ENCODE measurements around the gene AGBL5. TPM values are rescaled to one million over a fixed set of nuclear protein-coding genes. Genes with fewer than 3 reads are reported as not detected.

The AGBL5 gene, protein sequence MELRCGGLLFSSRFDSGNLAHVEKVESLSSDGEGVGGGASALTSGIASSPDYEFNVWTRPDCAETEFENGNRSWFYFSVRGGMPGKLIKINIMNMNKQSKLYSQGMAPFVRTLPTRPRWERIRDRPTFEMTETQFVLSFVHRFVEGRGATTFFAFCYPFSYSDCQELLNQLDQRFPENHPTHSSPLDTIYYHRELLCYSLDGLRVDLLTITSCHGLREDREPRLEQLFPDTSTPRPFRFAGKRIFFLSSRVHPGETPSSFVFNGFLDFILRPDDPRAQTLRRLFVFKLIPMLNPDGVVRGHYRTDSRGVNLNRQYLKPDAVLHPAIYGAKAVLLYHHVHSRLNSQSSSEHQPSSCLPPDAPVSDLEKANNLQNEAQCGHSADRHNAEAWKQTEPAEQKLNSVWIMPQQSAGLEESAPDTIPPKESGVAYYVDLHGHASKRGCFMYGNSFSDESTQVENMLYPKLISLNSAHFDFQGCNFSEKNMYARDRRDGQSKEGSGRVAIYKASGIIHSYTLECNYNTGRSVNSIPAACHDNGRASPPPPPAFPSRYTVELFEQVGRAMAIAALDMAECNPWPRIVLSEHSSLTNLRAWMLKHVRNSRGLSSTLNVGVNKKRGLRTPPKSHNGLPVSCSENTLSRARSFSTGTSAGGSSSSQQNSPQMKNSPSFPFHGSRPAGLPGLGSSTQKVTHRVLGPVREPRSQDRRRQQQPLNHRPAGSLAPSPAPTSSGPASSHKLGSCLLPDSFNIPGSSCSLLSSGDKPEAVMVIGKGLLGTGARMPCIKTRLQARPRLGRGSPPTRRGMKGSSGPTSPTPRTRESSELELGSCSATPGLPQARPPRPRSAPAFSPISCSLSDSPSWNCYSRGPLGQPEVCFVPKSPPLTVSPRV
- total RNA-seq = 38.0 TPM

DNA sequence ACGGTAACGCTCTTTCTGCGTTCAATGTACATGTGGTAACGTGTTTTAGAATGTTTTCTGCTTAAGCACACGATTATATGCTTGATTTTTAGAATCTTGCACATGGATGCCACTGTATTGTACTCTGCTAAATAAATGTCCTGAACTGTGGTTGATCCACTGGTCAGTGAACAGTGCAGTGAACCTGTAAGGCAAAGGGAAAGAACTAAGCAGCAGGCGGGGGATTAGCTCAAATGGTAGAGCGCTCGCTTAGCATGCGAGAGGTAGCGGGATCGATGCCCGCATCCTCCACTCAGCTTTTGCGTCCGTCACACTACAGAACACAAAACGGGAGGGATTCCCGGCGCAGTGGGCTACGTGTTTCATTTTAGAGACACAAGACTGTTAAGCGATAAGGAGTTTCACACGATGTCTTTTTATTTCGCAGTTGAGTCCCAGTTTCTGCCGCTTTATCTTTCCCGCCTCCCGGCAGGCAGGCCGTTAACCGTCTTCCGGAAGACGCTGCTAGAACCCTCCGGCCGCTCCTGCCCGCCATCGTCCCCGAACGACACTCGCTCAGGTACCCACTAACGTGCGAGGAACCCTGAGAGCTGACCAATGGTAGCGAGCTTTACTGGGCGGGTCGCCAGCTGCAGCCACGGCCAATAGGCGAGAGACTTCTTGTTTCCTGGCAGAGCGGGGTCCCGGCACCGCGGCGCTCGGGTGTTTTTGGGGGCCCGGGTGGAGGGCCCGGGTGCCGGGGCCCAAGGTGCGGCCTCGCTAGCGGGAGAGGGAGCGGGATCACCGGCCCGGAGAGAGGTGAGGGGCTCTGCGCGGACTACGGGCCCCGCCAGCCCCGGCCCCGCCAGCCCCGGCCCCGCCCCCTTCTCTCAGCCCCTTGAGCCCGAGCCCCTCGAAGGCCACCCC is at the start of gene AGBL5:
AGBL5 (plus strand) TSS at position 673 of the 906 bp plus-strand sequence. CDS start 1,291 bp downstream, outside the sequence.
- DNase-seq (ENCODE audit: low read depth in 2 of 3, low spot score in 2 of 3) = peak; percentile 93 to 95 (median 95)

DNA sequence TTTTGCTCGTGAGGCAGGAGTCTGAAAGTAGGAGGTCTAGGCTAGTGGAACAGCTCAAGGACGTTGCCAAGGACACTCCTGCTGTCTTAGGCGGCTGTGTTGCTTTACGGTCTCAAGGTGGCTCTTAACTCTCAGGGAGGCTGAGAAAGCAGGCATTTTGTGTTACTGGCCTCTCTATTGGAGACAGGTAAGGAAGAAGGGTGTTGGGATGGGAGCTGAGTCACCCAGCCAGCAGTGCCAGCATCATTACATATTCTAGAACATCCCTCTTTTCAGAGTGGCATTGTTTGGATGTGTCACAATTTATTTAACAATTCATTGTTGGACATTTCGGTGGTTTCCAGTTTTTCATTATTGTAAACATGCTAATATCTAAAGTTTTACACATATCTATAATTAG is 49.5 kb upstream of the AGBL5 start:
- DNase-seq (ENCODE audit: low read depth in 2 of 3, low spot score in 2 of 3) = no peak

- DNase-seq (ENCODE audit: low read depth in 2 of 3, low spot score in 2 of 3) = no peak
Measured at GRCh38 chr2:27003007-27003406, 48.5 kb upstream of the AGBL5 start.

DNA sequence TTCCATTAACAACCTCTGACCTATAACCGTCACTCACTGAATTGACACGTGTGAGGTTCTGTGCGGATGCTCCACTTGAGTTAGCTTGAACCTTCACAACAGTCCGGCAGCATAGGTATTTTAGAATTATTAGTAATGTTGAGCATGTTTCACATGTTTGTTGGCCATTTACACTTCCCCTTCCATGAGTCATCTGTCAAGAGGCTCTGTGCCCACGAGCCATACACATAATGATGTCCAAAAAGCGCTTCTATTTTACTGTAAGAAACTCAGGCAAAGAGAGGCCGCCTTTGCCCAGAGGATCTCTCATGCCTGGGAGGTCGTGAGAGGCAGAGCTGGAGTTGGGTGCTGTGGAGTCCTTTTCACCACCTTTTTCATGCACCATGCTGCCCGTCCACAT is 47.6 kb upstream of the AGBL5 start:
- DNase-seq (ENCODE audit: low read depth in 2 of 3, low spot score in 2 of 3) = no peak

DNA sequence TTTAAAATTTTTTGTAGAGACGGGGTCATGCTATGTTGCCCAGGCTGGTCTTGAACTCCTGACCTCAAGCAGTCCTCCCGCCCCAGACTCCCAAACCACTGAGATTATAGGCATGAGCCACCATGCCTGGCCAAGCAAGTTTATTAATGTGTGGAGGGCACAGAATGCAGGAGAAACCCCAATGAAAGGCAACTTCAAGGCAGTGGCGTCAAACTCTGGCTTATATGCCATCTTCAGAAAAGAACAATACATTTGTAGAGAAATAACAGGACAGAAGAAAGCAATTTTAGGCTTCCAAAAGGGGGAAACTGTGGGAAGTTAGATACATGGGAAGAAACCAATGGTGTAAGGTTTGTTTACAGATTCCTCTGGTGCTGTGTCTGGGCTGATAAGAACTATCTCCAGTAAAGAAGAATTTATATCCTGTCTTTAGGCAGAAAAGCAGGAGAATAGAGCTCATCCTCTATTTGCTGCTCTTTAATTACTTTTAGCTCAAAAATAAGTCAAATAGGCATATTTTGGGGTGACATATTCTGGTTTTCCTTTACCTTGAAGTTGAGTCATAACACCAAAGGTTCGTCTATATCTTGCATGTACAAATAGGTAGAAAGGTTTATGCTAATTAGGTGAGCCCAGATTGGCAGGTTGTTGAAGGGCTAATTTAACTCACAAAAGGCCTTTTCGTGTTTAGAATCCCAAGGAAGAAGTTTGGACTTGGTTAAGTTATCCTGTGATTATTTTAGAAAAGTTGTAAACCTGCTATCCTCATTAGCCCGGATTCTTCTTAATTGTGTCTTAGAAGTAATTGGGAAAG is 44.7 kb upstream of the AGBL5 start:
- DNase-seq (ENCODE audit: low read depth in 2 of 3, low spot score in 2 of 3) = no peak

DNA sequence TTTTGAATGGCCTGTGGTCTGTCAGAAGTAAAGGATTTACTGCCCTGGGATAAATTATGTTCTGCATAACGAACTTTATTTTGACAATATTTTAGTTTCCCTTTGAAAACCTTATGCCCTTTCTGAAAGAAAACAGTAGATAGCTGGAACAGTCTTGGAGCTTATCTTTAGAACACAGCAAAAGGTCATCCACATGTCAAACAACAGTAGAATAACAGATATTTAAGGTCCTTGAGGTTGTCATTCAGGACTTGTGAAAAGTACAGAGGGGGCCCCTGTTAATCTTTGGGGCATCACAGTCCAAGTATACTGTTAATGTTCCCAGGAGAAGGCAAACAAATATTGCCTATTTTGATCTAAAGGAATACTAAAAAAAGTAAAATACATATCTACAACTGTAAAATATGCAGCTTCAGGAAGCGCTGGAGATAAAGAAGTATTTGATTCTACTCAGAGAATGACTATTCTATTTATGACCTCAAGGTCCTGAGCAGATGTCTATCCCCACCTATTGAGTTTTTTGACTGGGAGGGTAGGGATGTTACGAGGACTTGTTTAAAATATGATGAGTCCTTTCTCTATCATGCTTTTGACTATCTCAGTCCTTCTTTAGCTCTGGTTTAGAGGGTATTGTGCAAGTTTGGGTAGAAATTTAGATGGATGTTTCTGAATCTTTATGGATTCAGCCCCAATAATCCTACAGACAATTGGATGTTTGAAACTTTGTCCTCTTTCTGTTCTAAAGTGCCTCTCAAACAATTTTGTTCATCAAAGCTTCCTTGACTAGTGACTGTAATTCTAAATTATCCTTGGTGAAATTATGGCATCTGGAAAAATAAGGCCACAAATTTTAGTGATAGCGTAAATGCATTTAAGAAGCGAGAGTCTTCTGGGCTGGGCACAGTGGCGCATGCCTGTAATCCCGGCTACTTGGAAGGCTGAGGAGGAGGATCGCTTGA is 43.8 kb upstream of the AGBL5 start:
- DNase-seq (ENCODE audit: low read depth in 2 of 3, low spot score in 2 of 3) = no peak

DNA sequence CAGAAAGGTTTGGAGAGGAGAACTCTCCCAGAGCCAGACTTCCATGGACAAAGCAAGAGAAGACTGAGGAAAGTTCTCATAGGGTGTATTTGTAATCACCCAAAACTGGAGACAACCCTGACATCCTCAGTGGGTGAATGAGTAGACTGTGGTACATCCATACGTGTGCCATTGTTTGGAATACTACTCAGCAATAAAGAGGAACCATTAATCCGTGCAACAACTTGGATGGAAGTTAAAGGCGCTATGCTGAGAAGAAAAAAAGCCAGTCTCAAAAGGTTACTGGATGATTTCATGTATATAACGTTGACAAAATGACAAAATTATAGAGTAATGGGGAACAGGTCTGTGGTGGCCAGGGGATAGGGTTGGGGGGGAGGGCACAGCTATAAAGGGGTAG is 42.8 kb upstream of the AGBL5 start:
- no peak for DNase-seq (ENCODE audit: low read depth in 2 of 3, low spot score in 2 of 3)

- DNase-seq (ENCODE audit: low read depth in 2 of 3, low spot score in 2 of 3) = no peak
Measured at GRCh38 chr2:27009083-27009482, 42.4 kb upstream of the AGBL5 start.

DNA sequence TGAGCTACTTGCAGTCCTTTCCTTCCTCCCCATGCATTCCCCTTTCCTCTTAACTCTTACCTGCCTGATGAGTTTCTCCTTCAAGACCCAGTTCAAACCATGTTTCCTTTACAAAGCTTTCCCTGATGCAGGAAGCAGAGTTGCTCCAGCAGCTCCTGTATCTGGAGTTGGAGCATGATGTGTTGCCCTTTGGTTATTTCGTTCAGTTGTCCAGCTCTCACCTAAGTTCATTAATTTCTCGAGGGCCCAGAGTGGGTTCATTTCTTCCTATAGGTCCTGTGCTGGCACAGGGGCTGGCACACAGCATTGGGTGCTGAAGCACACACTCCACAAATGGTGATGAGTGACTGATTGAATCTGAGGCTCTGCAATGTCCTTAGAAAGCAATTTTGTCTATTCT is 41.8 kb upstream of the AGBL5 start:
- no peak for DNase-seq (ENCODE audit: low read depth in 2 of 3, low spot score in 2 of 3)

GRCh38 chr2:27010139-27010538 is 41.3 kb upstream of the AGBL5 start:
- no peak for DNase-seq (ENCODE audit: low read depth in 2 of 3, low spot score in 2 of 3)

DNA sequence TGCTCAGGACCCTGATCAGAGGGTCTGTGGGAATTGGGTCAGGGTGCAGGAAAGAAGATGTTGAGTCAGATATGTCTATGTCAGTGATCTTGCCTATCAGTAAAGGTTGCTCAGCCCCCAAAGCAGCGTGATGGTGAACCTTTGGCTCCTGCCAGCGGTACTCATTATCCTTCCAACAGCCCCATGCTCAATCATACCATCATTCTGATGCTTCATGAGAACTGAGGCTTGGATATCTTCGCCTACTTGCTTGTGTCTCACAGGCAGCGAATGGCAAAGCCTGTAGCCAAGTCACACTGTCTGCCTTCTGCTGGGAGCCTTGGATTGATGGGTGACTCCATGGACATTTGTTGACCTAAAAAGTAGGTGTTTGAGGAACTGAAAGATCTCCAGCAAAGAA is 37.7 kb upstream of the AGBL5 start:
- DNase-seq (ENCODE audit: low read depth in 2 of 3, low spot score in 2 of 3) = no peak

- no peak for DNase-seq (ENCODE audit: low read depth in 2 of 3, low spot score in 2 of 3)
Measured at GRCh38 chr2:27014771-27015433, 36.6 kb upstream of the AGBL5 start.

- peak in 2 of 3 donors; percentile 63 to 82 for DNase-seq (ENCODE audit: low read depth in 2 of 3, low spot score in 2 of 3)
Measured at GRCh38 chr2:27016801-27017325, 34.6 kb upstream of the AGBL5 start.

GRCh38 chr2:27018142-27018541 is 33.3 kb upstream of the AGBL5 start:
- no peak for DNase-seq (ENCODE audit: low read depth in 2 of 3, low spot score in 2 of 3)

GRCh38 chr2:27019459-27019858 is 32.0 kb upstream of the AGBL5 start:
- no peak for DNase-seq (ENCODE audit: low read depth in 2 of 3, low spot score in 2 of 3)

- DNase-seq (ENCODE audit: low read depth in 2 of 3, low spot score in 2 of 3) = no peak
Measured at GRCh38 chr2:27019931-27020855, 31.3 kb upstream of the AGBL5 start.
